HG02763 (cell line): ENCODE measurements around the gene TOPBP1.

Experiments used
- ATAC-seq: cut with Tn5 transposase; IDR thresholded peaks from one replicate; pipeline ENCODE4 v1.9.1; 2021; ENCODE audit warnings: mild to moderate bottlenecking, moderate library complexity; ENCODE audit not compliant: unreplicated experiment

TOPBP1 gene

DNA sequence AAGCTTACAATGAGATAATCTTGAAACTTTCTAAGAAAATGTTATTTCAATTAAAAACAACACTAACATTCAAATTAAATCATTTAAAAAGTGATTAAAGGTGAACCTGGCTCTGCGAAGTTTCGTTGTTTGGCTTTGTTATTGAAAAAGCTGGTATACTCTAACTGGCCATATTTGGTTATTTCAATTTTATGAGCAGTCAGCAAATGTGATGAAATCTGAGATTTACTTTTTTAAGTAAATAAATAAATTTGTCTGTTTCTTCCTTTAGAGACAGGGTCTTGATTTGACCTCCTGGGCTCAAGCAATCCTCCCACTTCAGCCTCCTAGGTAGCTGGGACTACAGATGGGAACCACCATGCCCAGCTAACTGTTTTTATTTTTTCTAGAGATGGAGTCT, 50.2 kb downstream of the TOPBP1 start:
- no peak for ATAC-seq

DNA sequence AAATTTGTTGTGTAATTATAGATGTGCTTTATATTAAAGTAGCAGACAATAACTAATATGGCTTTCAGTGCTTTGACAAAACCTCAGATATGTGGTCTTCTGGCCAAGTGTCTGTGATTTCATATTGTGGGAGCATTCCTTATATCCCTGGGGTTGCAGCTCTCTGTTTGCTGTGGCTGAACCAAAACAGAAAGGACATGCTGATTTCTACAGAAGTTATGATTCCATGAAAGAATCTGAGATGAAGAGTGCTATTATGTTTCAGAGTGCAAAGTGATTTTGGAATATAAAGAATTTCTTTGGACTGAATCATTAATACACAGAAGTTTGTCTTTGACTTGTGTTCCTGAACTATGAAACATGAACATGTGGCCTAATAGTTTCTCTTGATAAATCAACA, 51.7 kb downstream of the TOPBP1 start:
- ATAC-seq = no peak

DNA sequence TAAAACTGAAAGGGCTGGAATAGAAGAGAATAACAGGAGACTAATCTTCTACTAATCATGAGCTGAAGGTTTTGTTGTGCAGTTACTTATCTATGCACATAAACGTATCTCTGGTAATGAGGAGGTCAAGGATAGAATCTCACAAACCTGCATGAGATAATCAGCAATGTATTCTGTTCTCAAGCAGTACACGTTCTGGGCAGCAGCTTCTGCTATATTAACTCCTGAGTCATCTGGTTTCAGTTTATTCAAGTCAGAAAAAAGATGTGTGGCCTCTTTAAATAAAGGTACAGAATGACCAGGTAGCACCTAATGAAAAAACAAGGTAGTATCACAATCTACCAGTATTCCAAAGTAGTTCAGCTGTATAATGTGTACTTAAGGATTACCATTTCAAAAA, 53.4 kb downstream of the TOPBP1 start:
- ATAC-seq = no peak

GRCh38 chr3:133607816-133608215, 53.9 kb downstream of the TOPBP1 start:
- no peak for ATAC-seq

GRCh38 chr3:133606902-133607301, 54.8 kb downstream of the TOPBP1 start:
- no peak for ATAC-seq

DNA sequence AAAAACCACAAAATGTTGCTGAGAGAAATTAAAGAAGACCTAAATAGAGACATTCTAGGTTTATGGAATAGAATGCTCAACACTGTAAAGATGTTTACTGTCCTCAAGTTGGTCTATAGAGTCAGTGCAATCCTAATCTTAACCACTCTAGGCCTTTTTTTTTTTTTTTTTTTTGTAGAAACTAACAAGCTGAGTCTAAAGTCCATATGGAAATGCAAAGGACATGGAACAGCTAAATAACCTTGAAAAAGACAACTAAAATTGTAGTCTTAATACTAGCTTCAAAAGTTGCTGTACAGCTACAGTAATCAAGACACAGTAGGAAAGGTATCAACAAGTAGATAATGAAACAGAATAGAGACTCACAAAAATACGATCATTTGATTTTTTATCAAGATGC, 55.4 kb downstream of the TOPBP1 start:
- no peak for ATAC-seq

DNA sequence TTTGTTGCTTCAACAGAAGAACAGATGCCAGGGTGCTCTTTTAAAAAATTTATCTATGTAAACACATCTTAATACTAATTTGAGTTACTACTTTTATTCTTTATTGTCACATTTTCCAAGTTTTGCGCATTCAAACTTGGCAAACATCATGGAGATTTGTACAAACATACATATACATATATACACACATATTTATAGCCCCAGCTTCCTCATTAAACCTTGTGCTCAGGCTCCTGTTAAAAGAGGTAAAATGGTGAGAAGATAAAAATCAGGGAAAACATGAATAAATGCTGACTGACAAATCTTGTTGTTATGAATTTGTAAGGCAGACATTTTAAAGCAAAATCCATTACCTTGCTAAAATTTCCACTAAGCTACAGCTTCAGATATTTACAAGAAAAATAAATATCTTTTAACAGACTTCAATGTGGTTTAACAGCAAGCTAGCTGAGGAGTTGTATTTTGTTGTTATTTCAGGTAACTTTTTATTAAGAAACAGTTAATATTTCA, 61.1 kb downstream of the TOPBP1 start:
- ATAC-seq = no peak

DNA sequence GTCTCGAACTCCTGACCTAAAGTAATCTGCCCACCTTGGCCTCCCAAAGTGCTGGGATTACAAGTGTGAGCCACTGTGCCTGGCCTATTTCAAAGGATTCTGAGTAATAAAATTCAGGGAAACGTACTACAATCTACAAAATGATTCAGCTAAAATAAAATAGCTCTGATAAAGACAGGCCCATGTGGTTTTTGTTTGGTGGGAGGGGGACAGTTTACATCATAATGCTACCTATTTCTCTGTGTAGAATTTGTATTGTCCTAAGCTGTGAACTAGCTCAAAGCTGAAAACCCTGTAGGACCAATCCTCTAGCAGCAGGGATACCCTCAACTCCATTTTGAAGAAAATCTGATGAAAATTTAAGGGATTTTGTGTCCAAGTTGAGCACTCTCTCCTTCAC, 62.5 kb downstream of the TOPBP1 start:
- no peak for ATAC-seq

DNA sequence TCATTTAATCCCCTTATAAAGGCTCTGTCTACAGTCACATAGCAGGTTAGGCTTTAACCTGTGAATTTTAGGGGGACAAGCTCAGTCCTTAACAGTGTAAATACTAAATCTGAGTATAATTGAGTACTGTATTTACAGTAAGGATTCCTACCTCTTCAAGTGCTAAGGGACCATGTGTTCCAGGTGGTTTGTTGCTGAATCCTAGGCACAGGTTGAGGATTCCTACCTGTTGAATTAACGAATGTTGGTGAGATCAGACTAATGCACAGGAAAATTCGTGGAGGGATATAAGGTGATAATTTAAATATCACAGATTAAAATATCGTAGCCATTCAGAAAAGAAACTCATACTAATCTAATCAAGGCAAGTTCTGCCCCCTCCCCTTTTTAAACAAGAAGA, 63.3 kb downstream of the TOPBP1 start:
- ATAC-seq = no peak

DNA sequence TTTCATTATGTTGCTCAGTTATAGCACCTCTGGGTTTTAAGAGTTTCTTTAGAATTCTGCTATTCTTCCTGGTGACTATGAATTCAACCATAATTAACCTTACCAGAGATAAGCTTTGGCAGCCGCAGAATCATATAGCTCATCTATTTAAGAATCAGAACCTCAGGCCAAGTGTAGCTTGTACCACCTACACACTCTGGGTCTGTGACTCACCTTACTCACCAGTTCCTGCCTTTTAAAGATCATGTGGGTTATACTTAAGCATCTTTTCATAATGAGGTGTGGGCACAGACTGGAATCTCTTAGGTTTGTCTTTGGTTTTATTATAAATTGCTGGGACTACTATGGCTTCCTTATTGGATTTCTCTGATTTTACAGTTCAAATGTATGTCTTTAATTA, 66.4 kb downstream of the TOPBP1 start:
- no peak for ATAC-seq

- ATAC-seq = no peak
Observed at GRCh38 chr3:133593243-133593642, 68.5 kb downstream of the TOPBP1 start.

GRCh38 chr3:133592843-133593242, 68.9 kb downstream of the TOPBP1 start:
- ATAC-seq = no peak

DNA sequence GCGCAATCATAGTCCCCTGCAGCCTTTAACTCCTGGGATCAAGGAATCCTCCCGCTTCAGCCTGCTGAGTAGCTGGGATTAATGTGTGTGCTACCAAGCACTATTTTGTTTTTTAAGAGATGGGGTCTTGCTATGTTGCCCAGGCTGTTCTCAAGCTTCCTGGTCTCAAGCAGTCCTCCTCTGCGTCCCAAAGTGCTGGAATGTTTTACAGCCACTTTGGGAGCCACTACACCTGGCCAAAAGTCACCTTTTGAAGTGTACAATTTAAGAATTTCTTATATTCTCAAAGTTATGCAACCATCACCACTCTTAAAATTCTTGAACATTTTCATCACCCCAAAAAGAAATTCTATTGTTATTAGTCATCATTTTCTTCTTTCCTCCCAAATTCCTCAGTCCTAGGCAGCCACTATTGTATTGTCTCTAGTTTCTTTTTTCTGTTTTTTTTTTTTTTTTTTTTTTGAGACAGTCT, 70.4 kb downstream of the TOPBP1 start:
- no peak for ATAC-seq

- no peak for ATAC-seq
Observed at GRCh38 chr3:133589503-133589902, 72.2 kb downstream of the TOPBP1 start.

DNA sequence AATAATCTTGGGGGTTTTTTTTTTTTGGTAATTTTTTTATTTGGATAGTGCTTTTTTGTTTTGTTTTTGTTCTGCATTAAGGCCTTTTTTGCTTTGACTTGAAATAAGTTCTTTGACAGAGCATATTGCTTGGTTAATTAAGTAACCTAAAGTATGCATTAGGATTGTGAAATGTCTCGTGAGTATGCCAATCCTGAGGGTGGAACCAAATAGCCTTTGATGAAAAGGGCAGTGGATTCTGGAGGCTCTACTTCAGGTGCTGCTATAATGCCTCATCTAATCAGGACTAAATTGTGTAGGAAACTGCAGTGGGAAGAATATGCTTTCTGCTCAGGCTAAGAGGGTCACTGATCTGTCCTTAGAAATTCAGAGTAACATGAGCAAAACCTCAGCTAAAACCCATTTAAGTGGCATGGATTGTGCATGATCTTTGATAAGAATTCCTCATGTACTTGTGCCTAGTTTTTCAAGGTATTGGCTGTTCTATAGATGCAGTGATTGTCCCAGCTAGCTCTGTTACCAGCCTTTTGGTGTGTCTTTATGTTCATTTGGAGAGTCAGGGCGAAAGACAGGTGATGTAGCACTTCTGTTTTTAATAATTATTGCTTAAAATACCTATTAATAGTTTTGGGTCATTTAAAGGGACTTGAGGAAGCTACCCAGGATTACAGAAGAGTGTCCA, 72.8 kb downstream of the TOPBP1 start:
- ATAC-seq = no peak

- no peak for ATAC-seq
Observed at GRCh38 chr3:133588035-133588434, 73.7 kb downstream of the TOPBP1 start.

DNA sequence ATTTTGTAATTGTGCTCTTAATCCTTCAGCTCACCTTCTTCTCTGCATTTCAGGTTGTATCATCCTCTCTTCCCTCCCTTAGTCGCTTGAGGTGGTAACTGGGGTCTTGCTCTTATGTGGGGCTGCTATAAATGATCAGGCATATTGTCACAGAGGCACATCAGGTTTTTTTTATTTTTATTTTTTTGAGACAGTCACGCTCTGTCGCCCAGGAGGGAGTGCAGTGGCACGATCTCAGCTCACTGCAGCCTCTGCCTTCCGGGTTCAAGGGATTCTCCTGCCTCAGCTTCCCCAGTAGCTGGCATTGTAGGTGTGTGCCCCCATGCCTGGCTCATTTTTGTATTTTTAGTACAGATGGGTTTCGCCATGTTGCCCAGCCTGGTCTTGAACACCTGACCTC, 78.3 kb downstream of the TOPBP1 start:
- no peak for ATAC-seq

GRCh38 chr3:133578548-133579191, 83.1 kb downstream of the TOPBP1 start:
- no peak for ATAC-seq

DNA sequence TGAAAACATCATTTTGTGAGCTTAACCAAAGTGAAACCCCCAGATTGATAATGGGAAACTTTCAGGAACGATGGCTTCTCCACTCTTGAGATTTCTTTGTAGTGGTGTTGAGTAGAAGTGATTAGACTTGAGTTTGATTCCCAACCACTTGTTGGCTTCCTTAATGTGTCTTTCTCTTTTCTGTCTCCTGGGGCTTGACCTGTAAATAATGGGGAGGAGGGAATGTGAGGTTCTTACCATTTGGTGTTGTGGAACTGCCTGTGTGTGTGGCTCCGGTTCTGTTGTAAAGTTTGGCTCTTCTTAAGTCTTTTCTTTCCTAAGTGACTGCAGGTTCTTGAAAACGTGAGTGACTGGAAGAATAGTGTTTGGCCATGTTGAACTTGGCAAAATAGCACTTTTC, 85.6 kb downstream of the TOPBP1 start:
- no peak for ATAC-seq

- no peak for ATAC-seq
Observed at GRCh38 chr3:133575086-133575485, 86.7 kb downstream of the TOPBP1 start.

DNA sequence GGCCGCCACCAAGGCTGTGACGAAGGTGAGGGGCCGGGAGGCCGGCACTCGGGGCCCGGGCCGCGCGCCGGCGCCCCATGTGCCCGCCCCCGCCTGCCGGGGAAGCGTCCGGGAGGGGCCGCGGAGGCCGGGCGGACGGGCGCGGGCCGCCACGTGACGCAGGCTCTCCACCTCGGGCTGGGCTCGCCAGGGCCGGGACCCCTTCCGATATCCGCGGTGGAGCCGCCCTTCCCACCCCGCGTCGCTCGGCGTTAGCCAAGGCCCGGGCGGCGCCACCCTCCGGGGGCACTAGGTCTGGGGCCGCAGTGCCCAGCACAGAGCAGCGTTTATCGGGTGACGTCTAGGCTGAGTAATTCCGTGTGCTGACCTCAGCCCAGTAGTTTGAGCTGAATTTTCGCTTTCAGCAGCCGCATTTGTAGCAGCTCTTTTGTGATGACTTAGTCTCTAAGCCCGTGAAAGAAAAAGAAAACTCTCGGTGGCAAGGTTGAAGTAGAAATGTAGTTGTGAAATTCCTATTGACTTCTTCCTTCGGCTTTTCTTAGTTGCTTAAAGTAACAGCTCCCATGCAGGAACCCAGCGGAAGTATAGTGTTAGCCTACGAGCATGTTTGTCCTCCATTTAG, 87.4 kb downstream of the TOPBP1 start:
- ATAC-seq = peak; percentile 27

DNA sequence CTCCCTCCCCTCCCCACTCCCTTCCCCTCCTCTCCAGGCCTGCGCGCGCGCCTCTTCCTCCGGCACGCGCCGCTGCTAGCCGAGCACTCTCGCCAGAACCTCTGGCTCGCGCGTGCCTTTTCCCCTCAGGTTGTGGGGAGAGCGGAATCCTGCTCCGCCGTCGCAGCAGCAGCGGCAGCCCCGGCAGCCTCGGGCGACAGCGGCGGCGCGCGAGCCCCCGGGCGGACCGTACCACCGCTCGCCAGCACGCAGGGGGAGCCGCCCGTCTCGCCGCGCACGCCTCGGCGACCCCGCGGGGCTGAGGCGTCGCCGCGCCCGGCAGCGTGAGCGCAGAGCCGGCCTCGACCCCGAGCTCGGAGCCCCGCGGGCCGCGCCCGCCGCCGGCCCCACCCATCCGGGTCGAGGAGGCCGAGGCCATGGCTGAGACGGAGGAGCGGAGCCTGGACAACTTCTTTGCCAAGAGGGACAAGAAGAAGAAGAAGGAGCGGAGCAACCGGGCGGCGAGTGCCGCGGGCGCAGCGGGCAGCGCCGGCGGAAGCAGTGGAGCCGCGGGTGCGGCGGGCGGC, 88.0 kb downstream of the TOPBP1 start, which contains the start of gene CDV3:
TSS of gene CDV3 (plus strand) at position 58 of the 566 bp plus-strand sequence. CDS start at position 417, 359 bp downstream.
- ATAC-seq = peak; percentile 22
